Smooth muscle cell (in vitro differentiated cells): Measurements from ENCODE around the gene ZNF140. TPM values are rescaled to one million over a fixed set of nuclear protein-coding genes. Genes with fewer than 3 reads are reported as not detected.
A peak's percentile ranks its signal among the peaks of the same experiment; 100 is the strongest.

Experiments
- DNase-seq: peaks from one replicate; lab custom pipeline; 2025; ENCODE audit not compliant: unreplicated experiment; lab: John Stamatoyannopoulos, UW
- H2AFZ ChIP-seq: fragments of 200-600 bp; sonication (generic); 2 replicates; pipeline ENCODE4 v1.6.0; 2016; ENCODE audit warnings: antibody characterized with exemption, low read depth, mild to moderate bottlenecking
- H3F3A ChIP-seq: fragments of 200-600 bp; sonication (generic); 2 replicates; pipeline ENCODE4 v1.6.0; 2017; ENCODE audit warnings: antibody characterized with exemption, low read depth
- H3K27ac ChIP-seq: fragments of 200-600 bp; sonication (generic); 2 replicates; pipeline ENCODE4 v1.5.1; 2016; ENCODE audit warnings: low read depth, mild to moderate bottlenecking
- H3K27me3 ChIP-seq: fragments of 200-600 bp; sonication (generic); 2 replicates; pipeline ENCODE4 v1.6.1; 2016; ENCODE audit warnings: low read depth, mild to moderate bottlenecking
- H3K36me3 ChIP-seq: fragments of 200-600 bp; sonication (generic); 2 replicates; pipeline ENCODE4 v1.5.1; 2016; ENCODE audit warnings: low read depth
- H3K4me1 ChIP-seq: fragments of 200-600 bp; sonication (generic); 2 replicates; pipeline ENCODE4 v1.5.1; 2016; ENCODE audit warnings: low read depth
- H3K4me2 ChIP-seq: fragments of 200-600 bp; sonication (generic); 2 replicates; pipeline ENCODE4 v1.6.0; 2016; ENCODE audit warnings: mild to moderate bottlenecking
- H3K4me3 ChIP-seq: fragments of 200-600 bp; sonication (generic); 2 replicates; pipeline ENCODE4 v1.5.1; 2016; ENCODE audit warnings: mild to moderate bottlenecking
- H3K79me2 ChIP-seq: fragments of 200-600 bp; sonication (generic); 2 replicates; pipeline ENCODE4 v1.6.0; 2016; ENCODE audit warnings: low read depth, mild to moderate bottlenecking
- H3K9ac ChIP-seq: fragments of 200-600 bp; sonication (generic); 2 replicates; pipeline ENCODE4 v1.6.0; 2016; ENCODE audit warnings: low read depth
- H3K9me3 ChIP-seq: fragments of 200-600 bp; sonication (generic); replicated peaks from 2 replicates; pipeline ENCODE4 v1.5.1; 2016; ENCODE audit warnings: low read depth
- H4K20me1 ChIP-seq: fragments of 200-600 bp; sonication (generic); 2 replicates; pipeline ENCODE4 v1.6.0; 2016; ENCODE audit warnings: low read depth
- CTCF ChIP-seq: fragments of 200-600 bp; sonication (generic); IDR thresholded peaks from 2 replicates; pipeline ENCODE4 v1.5.1; 2017; ENCODE audit warnings: borderline replicate concordance, mild to moderate bottlenecking, antibody characterized with exemption; ENCODE audit not compliant: insufficient read depth, poor library complexity, severe bottlenecking
- WGBS: methylation state at CpG from one replicate; pipeline ENCODE4 v1.1.7; 2016; ENCODE audit warnings: low lambda C conversion rate; 5-methylcytosine and 5-hydroxymethylcytosine counted together
- polyA plus RNA-seq: library from polyadenylated mRNA; unstranded; fragments of >200 nt; fragmentation: Nextera tagmentation; extraction: Ambion mirVana; gene quantifications from 2 replicates; pipeline ENCODE4 v1.2.1, GENCODE V29; 2016
- total RNA-seq: library from RNA; depleted of rRNA; stranded (reverse); fragments of >200 nt; gene quantifications from 2 replicates; pipeline ENCODE4 v1.2.3, GENCODE V29; 2014

Gene ZNF140
- total and polyA plus RNA-seq, 2 experiments from 2014 or later = 13.8 to 24.5 TPM

DNA sequence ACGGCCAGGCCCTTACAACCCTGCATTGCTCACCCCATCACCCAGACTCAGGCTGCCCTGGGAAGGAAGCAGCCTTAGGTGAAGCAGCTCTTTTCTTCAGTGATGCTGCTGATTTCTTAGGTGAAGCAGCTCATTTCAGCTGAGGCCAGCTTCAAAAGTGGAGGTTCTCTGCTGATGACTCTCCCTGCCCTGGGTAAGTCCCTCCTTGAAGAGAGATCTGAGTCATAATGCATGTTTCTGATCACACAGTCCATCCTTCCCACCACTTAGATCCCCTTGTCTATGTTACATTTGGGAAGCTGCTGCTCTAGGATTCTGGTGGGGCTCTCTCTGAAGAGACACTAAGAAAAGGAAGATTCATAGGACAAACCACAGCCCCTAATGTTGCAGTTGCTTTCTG lies 17.2 kb upstream of the ZNF140 start:
- TF ChIP-seq CTCF = no peak

GRCh38 chr12:133073836-133074235 lies 6.9 kb upstream of the ZNF140 start:
- Histone ChIP-seq H3K27ac (no peak overlapping the region), H3K4me2 (no peak overlapping the region), H3K4me3 (no peak overlapping the region), H3K79me2 (no peaks in the 10 kb centered on the region), H3K9ac (no peak overlapping the region), H3K4me1 (no peaks in the 10 kb centered on the region), H4K20me1 (no peaks in the 10 kb centered on the region), H3K27me3 (no peaks in the 10 kb centered on the region), H3F3A (no peaks in the 10 kb centered on the region), H3K36me3 (no peaks in the 10 kb centered on the region), H3K9me3 (peaks cover 29% of the 10 kb centered on the region), H2AFZ (no peak overlapping the region)
- no peak for TF ChIP-seq CTCF
- no peak for DNase-seq
- WGBS = 88% methylated on average over 2 of the region's 2 CpGs

More for the DNA sequence above, 17.2 kb upstream of the ZNF140 start:
- H3K4me1 ChIP-seq = no peaks in the 10 kb centered on the region
- H3K9ac ChIP-seq = no peak overlapping the region
- peaks cover 13% of the 10 kb centered on the region for H3F3A ChIP-seq
- DNase-seq = no peak
- no peaks in the 10 kb centered on the region for H4K20me1 ChIP-seq
- H3K27me3 ChIP-seq = no peaks in the 10 kb centered on the region
- no peak overlapping the region for H3K27ac ChIP-seq
- no peak overlapping the region for H3K4me2 ChIP-seq
- H2AFZ ChIP-seq = no peak overlapping the region
- 100% methylated on average over 1 of the region's 1 CpG for WGBS
- H3K79me2 ChIP-seq = no peaks in the 10 kb centered on the region
- H3K9me3 ChIP-seq = peaks cover 74% of the 10 kb centered on the region
- no peak overlapping the region for H3K4me3 ChIP-seq
- H3K36me3 ChIP-seq = peaks cover 33% of the 10 kb centered on the region

GRCh38 chr12:133080026-133080367 lies 726 bp upstream of the ZNF140 start:
- Histone ChIP-seq H3K79me2 (peaks cover 31% of the 10 kb centered on the region), H2AFZ (peak overlapping the region; percentile 99), H3F3A (no peaks in the 10 kb centered on the region), H3K9ac (peak overlapping the region; percentile 94), H3K27ac (peak overlapping the region; percentile 97), H3K4me3 (peak overlapping the region; percentile 86), H3K4me1 (peaks cover 4% of the 10 kb centered on the region), H4K20me1 (no peaks in the 10 kb centered on the region), H3K9me3 (peaks cover 44% of the 10 kb centered on the region), H3K4me2 (peak overlapping the region; percentile 91), H3K27me3 (no peaks in the 10 kb centered on the region), H3K36me3 (peaks cover 34% of the 10 kb centered on the region)
- no peak for TF ChIP-seq CTCF
- DNase-seq = peak; percentile 97
- WGBS = 1% methylated on average over 22 of the region's 22 CpGs

GRCh38 chr12:133081159-133081780 lies 547 bp downstream of the ZNF140 start:
- Histone ChIP-seq H3K4me1 (peaks cover 4% of the 10 kb centered on the region), H3K4me3 (peak overlapping the region; percentile 86), H3K79me2 (peaks cover 31% of the 10 kb centered on the region), H2AFZ (peak overlapping the region; percentile 75), H3K9me3 (peaks cover 55% of the 10 kb centered on the region), H4K20me1 (no peaks in the 10 kb centered on the region), H3K4me2 (peak overlapping the region; percentile 91), H3K27ac (peak overlapping the region; percentile 97), H3F3A (no peaks in the 10 kb centered on the region), H3K27me3 (no peaks in the 10 kb centered on the region), H3K36me3 (peaks cover 47% of the 10 kb centered on the region), H3K9ac (peak overlapping the region; percentile 94)
- 32% methylated on average over 17 of the region's 17 CpGs for WGBS
- no peak for TF ChIP-seq CTCF
- no peak for DNase-seq
